Measurements from ENCODE around the gene DENND1A.

DENND1A gene

DNA sequence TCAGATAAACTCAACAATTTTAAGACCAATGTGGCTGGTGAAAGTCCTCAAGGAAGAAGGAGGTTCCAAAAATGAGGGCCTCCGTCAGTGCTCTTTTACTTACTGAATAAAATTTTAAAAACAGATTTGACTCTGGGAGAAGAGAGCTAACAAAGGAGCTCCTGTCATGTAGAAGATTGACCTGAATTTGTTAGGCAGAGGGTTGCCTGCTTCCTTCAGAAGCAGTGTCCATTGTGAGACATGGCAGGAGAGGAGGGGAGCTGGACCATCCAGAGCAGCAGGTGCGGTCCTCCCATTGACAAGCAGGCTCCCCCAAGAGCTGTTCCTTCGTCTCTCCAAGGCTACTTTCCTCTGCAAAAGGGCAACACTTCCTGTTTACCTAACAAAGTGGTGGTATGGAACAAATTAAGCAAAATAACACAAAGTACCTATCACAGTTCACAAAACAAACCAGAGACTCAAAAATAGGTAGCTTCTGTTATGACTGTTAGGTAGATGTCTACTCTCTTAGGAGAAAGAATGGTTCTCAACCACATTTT is 238.1 kb downstream of the DENND1A start:
- 83 to 86% methylated on average over 3 of the region's 3 CpGs for WGBS, 2 experiments
- Histone ChIP-seq H3K27ac (ENCODE audit: insufficient read depth, low read depth, low read length, poor library complexity, severe bottlenecking) (no peak overlapping the region), H3K4me1 (ENCODE audit: control insufficient read depth, insufficient read depth, low read length) (no peaks in the 10 kb centered on the region), H3K9me3 (ENCODE audit: control insufficient read depth, low read length) (no peaks in the 10 kb centered on the region), H3K27me3 (ENCODE audit: control insufficient read depth, insufficient read depth, low read length, poor library complexity, severe bottlenecking) (no peaks in the 10 kb centered on the region), H3K36me3 (ENCODE audit: control insufficient read depth, insufficient read depth, low read length) (no peaks in the 10 kb centered on the region), H3K4me3 (ENCODE audit: insufficient read depth, low read depth, low read length) (no peak overlapping the region)

DNA sequence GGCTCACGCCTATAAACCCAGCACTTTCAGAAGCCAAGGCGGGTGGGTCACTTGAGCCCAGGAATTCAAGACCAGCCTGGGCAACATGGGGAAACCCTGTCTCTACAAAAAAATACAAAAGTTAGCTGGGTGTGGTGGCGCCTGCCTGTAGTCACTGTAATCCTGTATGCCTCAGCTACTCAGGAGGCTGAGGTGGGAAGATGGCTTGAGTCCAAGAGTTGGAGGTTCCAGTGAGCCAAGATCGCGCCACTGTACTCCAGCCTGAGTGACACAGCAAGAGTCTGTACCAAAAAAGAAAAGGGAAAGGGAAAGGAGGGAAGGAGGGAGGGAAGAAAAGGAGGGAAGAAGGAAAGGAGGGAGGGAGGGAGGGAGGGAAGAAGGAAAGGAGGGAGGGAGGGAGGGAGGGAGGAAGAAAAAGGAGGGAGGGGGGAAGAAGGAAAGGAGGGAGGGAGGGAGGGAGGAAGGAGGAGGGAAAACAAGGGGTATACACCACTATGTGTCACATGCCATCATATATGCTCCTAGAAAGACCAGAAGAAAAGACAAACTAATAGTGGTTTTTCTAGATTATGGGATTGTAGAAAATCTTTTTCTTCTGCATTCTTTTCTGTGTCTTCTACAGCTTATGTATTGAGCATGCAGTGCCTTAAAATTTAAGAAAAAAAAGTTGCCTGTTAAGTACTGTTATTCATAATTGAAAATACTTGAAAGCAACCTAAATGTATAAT is 240.1 kb downstream of the DENND1A start:
- H3K9me3 ChIP-seq (ENCODE audit: control insufficient read depth, low read length): no peaks in the 10 kb centered on the region
- H3K27ac ChIP-seq (ENCODE audit: insufficient read depth, low read depth, low read length, poor library complexity, severe bottlenecking): no peak overlapping the region
- H3K4me1 ChIP-seq (ENCODE audit: control insufficient read depth, insufficient read depth, low read length): no peaks in the 10 kb centered on the region
- WGBS, 2 experiments: 92 to 93% methylated on average over 5 of the region's 5 CpGs
- H3K27me3 ChIP-seq (ENCODE audit: control insufficient read depth, insufficient read depth, low read length, poor library complexity, severe bottlenecking): no peaks in the 10 kb centered on the region
- H3K36me3 ChIP-seq (ENCODE audit: control insufficient read depth, insufficient read depth, low read length): no peaks in the 10 kb centered on the region
- H3K4me3 ChIP-seq (ENCODE audit: insufficient read depth, low read depth, low read length): no peak overlapping the region

DNA sequence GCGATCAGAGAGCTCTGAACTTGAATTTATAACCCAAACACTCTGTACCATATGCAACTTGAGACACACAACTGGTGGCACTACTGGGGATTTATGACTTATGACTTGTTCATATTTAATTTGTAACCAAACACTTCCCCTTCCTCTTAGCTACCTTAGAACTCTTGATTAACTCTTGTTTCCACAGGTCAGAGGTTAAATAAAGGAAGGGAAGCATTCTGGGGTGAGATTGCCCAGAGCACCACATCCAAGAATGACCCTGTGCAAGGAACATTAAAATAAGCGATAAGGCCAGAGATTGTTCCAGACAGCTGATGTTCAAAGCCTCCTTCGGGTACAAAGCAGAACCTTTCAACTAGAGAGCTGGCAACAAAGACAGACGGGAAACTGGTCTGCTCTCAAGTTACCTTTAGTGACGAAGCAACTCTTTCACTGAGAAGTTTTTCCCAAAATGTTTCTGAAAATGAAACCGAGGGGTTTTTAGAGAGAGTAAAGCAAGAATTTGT is 242.6 kb downstream of the DENND1A start:
- Histone ChIP-seq H3K27me3 (ENCODE audit: control insufficient read depth, insufficient read depth, low read length, poor library complexity, severe bottlenecking) (no peaks in the 10 kb centered on the region), H3K4me1 (ENCODE audit: control insufficient read depth, insufficient read depth, low read length) (no peaks in the 10 kb centered on the region), H3K9me3 (ENCODE audit: control insufficient read depth, low read length) (no peaks in the 10 kb centered on the region), H3K27ac (ENCODE audit: insufficient read depth, low read depth, low read length, poor library complexity, severe bottlenecking) (no peak overlapping the region), H3K4me3 (ENCODE audit: insufficient read depth, low read depth, low read length) (no peak overlapping the region), H3K36me3 (ENCODE audit: control insufficient read depth, insufficient read depth, low read length) (no peaks in the 10 kb centered on the region)
- 86 to 87% methylated on average over 6 of the region's 6 CpGs for WGBS, 2 experiments

DNA sequence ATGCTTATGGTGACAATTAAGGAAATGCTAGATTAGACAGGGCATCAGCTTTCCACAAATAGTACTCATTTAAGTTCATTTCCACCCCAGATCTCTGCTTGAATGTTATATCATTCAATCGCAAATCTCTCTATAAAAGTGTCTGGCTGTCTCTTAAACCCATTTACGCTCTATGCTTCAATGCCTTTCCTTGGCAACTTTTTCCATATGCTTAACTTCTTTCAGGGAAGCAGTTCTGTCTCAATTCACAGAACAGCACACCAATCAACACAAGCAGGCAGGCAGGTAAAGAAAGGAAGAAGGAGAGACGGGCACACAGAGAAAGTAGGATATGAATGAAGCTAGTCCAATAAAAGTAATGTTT is 243.1 kb downstream of the DENND1A start:
- no peaks in the 10 kb centered on the region for H3K27me3 ChIP-seq (ENCODE audit: control insufficient read depth, insufficient read depth, low read length, poor library complexity, severe bottlenecking)
- WGBS, 2 experiments: 91 to 95% methylated on average over 2 to 3 of the region's 3 CpGs
- no peaks in the 10 kb centered on the region for H3K36me3 ChIP-seq (ENCODE audit: control insufficient read depth, insufficient read depth, low read length)
- no peak overlapping the region for H3K27ac ChIP-seq (ENCODE audit: insufficient read depth, low read depth, low read length, poor library complexity, severe bottlenecking)
- no peaks in the 10 kb centered on the region for H3K9me3 ChIP-seq (ENCODE audit: control insufficient read depth, low read length)
- H3K4me3 ChIP-seq (ENCODE audit: insufficient read depth, low read depth, low read length): no peak overlapping the region
- H3K4me1 ChIP-seq (ENCODE audit: control insufficient read depth, insufficient read depth, low read length): no peaks in the 10 kb centered on the region

- Histone ChIP-seq H3K4me1 (ENCODE audit: control insufficient read depth, insufficient read depth, low read length) (no peaks in the 10 kb centered on the region), H3K9me3 (ENCODE audit: control insufficient read depth, low read length) (no peaks in the 10 kb centered on the region), H3K27me3 (ENCODE audit: control insufficient read depth, insufficient read depth, low read length, poor library complexity, severe bottlenecking) (no peaks in the 10 kb centered on the region), H3K4me3 (ENCODE audit: insufficient read depth, low read depth, low read length) (no peak overlapping the region), H3K27ac (ENCODE audit: insufficient read depth, low read depth, low read length, poor library complexity, severe bottlenecking) (no peak overlapping the region), H3K36me3 (ENCODE audit: control insufficient read depth, insufficient read depth, low read length) (no peaks in the 10 kb centered on the region)
- 92 to 95% methylated on average over 5 of the region's 5 CpGs for WGBS, 2 experiments
Measured at GRCh38 chr9:123686131-123686828, 243.6 kb downstream of the DENND1A start.

- no peak overlapping the region for H3K27ac ChIP-seq (ENCODE audit: insufficient read depth, low read depth, low read length, poor library complexity, severe bottlenecking)
- 95 to 100% methylated on average over 1 to 2 of the region's 2 CpGs for WGBS, 2 experiments
- H3K36me3 ChIP-seq (ENCODE audit: control insufficient read depth, insufficient read depth, low read length): no peaks in the 10 kb centered on the region
Measured at GRCh38 chr9:123685489-123686083, 244.3 kb downstream of the DENND1A start.

GRCh38 chr9:123684393-123685149 is 245.4 kb downstream of the DENND1A start:
- no peaks in the 10 kb centered on the region for H3K36me3 ChIP-seq (ENCODE audit: control insufficient read depth, insufficient read depth, low read length)
- no peak overlapping the region for H3K27ac ChIP-seq (ENCODE audit: insufficient read depth, low read depth, low read length, poor library complexity, severe bottlenecking)
- H3K4me1 ChIP-seq (ENCODE audit: control insufficient read depth, insufficient read depth, low read length): no peaks in the 10 kb centered on the region
- no peaks in the 10 kb centered on the region for H3K9me3 ChIP-seq (ENCODE audit: control insufficient read depth, low read length)
- H3K27me3 ChIP-seq (ENCODE audit: control insufficient read depth, insufficient read depth, low read length, poor library complexity, severe bottlenecking): no peaks in the 10 kb centered on the region
- 89 to 91% methylated on average over 2 of the region's 2 CpGs for WGBS, 2 experiments
- H3K4me3 ChIP-seq (ENCODE audit: insufficient read depth, low read depth, low read length): no peak overlapping the region

More at GRCh38 chr9:123685489-123686083, 244.3 kb downstream of the DENND1A start:
- Histone ChIP-seq H3K9me3 (ENCODE audit: control insufficient read depth, low read length) (no peaks in the 10 kb centered on the region), H3K27me3 (ENCODE audit: control insufficient read depth, insufficient read depth, low read length, poor library complexity, severe bottlenecking) (no peaks in the 10 kb centered on the region), H3K4me3 (ENCODE audit: insufficient read depth, low read depth, low read length) (no peak overlapping the region), H3K4me1 (ENCODE audit: control insufficient read depth, insufficient read depth, low read length) (no peaks in the 10 kb centered on the region)

DNA sequence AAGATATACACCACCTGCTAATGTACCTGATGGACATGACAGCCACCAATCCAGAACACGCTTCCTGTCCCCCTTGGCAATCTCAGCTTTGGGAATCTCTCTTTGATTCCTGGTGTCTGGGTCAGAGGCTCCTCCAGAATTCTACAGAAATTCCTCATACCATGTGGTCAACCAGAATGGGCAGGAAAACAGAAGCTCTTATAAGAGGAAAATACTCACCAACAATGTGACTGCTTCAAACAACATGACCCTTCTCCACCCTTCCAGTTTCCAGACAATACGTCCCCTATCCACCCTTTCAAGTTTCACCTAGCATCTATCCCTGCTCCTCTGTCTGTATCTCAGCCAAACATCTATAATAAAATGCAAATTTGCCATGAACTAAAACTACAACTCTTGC is 247.2 kb downstream of the DENND1A start:
- WGBS, 2 experiments: 89 to 91% methylated on average over 2 of the region's 2 CpGs
- no peak overlapping the region for H3K4me3 ChIP-seq (ENCODE audit: insufficient read depth, low read depth, low read length)
- no peaks in the 10 kb centered on the region for H3K36me3 ChIP-seq (ENCODE audit: control insufficient read depth, insufficient read depth, low read length)
- H3K27ac ChIP-seq (ENCODE audit: insufficient read depth, low read depth, low read length, poor library complexity, severe bottlenecking): no peak overlapping the region
- H3K9me3 ChIP-seq (ENCODE audit: control insufficient read depth, low read length): no peaks in the 10 kb centered on the region
- no peaks in the 10 kb centered on the region for H3K27me3 ChIP-seq (ENCODE audit: control insufficient read depth, insufficient read depth, low read length, poor library complexity, severe bottlenecking)
- no peaks in the 10 kb centered on the region for H3K4me1 ChIP-seq (ENCODE audit: control insufficient read depth, insufficient read depth, low read length)

DNA sequence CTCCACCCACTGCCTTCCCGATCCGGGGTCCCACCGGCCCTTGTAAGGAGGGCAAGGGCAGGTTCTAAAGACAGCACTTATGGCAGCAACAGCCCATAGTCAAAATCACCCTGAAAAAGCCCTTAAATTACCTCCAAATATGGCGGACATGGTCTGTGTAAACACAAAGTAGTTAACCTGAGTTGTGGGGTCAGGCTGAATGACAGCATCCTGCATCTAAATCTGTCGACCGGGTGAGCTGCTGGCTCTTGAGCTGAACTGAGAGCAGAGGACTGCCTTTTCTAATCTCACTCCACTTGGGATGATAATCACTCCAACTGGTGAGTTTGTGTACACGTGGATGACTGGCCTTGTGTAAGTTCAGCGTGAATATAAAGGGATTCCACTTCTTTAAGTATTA is 249.6 kb downstream of the DENND1A start:
- Histone ChIP-seq H3K4me1 (ENCODE audit: control insufficient read depth, insufficient read depth, low read length) (no peaks in the 10 kb centered on the region), H3K27ac (ENCODE audit: insufficient read depth, low read depth, low read length, poor library complexity, severe bottlenecking) (no peak overlapping the region), H3K4me3 (ENCODE audit: insufficient read depth, low read depth, low read length) (no peak overlapping the region), H3K9me3 (ENCODE audit: control insufficient read depth, low read length) (no peaks in the 10 kb centered on the region), H3K36me3 (ENCODE audit: control insufficient read depth, insufficient read depth, low read length) (no peaks in the 10 kb centered on the region), H3K27me3 (ENCODE audit: control insufficient read depth, insufficient read depth, low read length, poor library complexity, severe bottlenecking) (no peaks in the 10 kb centered on the region)
- 94 to 96% methylated on average over 8 of the region's 8 CpGs for WGBS, 2 experiments

All from ectodermal cell (in vitro differentiated cells).